ENCODE measurements around the gene RGSL1. TPM values are rescaled to one million over a fixed set of nuclear protein-coding genes. Genes with fewer than 3 reads are reported as not detected.

Gene RGSL1
- not detected for total RNA-seq
- long read RNA-seq: 0 reads

- TF ChIP-seq CTCF (IDR thresholded peaks at IDR 0.05): no peak
- no peaks in the 10 kb centered on the region for H3K9me3 ChIP-seq
- DNase-seq: no peak
- intact Hi-C loops (cut with DNase I): no loop called here
- no peak within 1 kb of the TSS for H3K27ac ChIP-seq
- no peak for ATAC-seq
- H3K27me3 ChIP-seq (ENCODE audit: low read depth): no peaks in the 10 kb centered on the region
- H3K4me1 ChIP-seq: no peaks in the 10 kb centered on the region
- no peak within 1 kb of the TSS for H3K4me3 ChIP-seq
- H3K36me3 ChIP-seq: no peaks in the 10 kb centered on the region
These were observed at the start of gene RGSL1 for GRCh38 chr1:182450087-182450486. Gene RGSL1, plus strand, starts transcription at chr1:182450146. Its CDS starts 20 bp downstream, at chr1:182450166.

GRCh38 chr1:182400567-182400966 lies 49.4 kb upstream of the RGSL1 start, which contains the start of gene TEDDM1:
Gene TEDDM1, minus strand, starts transcription at chr1:182400667. Its CDS starts 182 bp downstream, at chr1:182400485.
- H3K4me3 ChIP-seq: no peak within 1 kb of the TSS
- no peak within 1 kb of the TSS for H3K27ac ChIP-seq
- intact Hi-C loops (cut with DNase I): no loop called here
- TF ChIP-seq CTCF (IDR thresholded peaks at IDR 0.05): no peak
- peaks cover 9% of the 10 kb centered on the region for H3K4me1 ChIP-seq
- DNase-seq (no peak), ATAC-seq (no peak)
- H3K9me3 ChIP-seq: no peaks in the 10 kb centered on the region
- H3K27me3 ChIP-seq (ENCODE audit: low read depth): no peaks in the 10 kb centered on the region
- H3K36me3 ChIP-seq: no peaks in the 10 kb centered on the region

- Histone ChIP-seq H3K9me3 (no peaks in the 10 kb centered on the region), H3K36me3 (no peaks in the 10 kb centered on the region), H3K27ac (no peak overlapping the region), H3K4me3 (no peak overlapping the region), H3K27me3 (ENCODE audit: low read depth) (no peaks in the 10 kb centered on the region), H3K4me1 (no peaks in the 10 kb centered on the region)
- intact Hi-C loops (cut with DNase I): no loop called here
- no peak for DNase-seq
- no peak for ATAC-seq
- TF ChIP-seq CTCF (IDR thresholded peaks at IDR 0.05): no peak
These were observed 45.2 kb upstream of the RGSL1 start for GRCh38 chr1:182404781-182405180.

GRCh38 chr1:182405578-182405977 lies 44.4 kb upstream of the RGSL1 start:
- intact Hi-C loops (cut with DNase I): no loop called here
- H3K27ac ChIP-seq: no peak overlapping the region

GRCh38 chr1:182406012-182406411 lies 43.9 kb upstream of the RGSL1 start:
- Histone ChIP-seq H3K4me3 (no peak overlapping the region), H3K4me1 (no peaks in the 10 kb centered on the region), H3K27me3 (ENCODE audit: low read depth) (no peaks in the 10 kb centered on the region), H3K27ac (no peak overlapping the region), H3K36me3 (no peaks in the 10 kb centered on the region), H3K9me3 (no peaks in the 10 kb centered on the region)
- TF ChIP-seq CTCF (IDR thresholded peaks at IDR 0.05): no peak
- intact Hi-C loops (cut with DNase I): no loop called here
- no peak for DNase-seq
- ATAC-seq: no peak

More at GRCh38 chr1:182405578-182405977, 44.4 kb upstream of the RGSL1 start:
- DNase-seq (no peak), ATAC-seq (no peak)
- H3K27me3 ChIP-seq (ENCODE audit: low read depth): no peaks in the 10 kb centered on the region
- H3K9me3 ChIP-seq: no peaks in the 10 kb centered on the region
- TF ChIP-seq CTCF (IDR thresholded peaks at IDR 0.05): no peak
- no peaks in the 10 kb centered on the region for H3K4me1 ChIP-seq
- H3K4me3 ChIP-seq: no peak overlapping the region
- H3K36me3 ChIP-seq: no peaks in the 10 kb centered on the region

GRCh38 chr1:182407724-182408123 lies 42.2 kb upstream of the RGSL1 start:
- H3K36me3 ChIP-seq: no peaks in the 10 kb centered on the region
- intact Hi-C loops (cut with DNase I): no loop called here
- no peaks in the 10 kb centered on the region for H3K27me3 ChIP-seq (ENCODE audit: low read depth)
- no peak for ATAC-seq
- H3K4me1 ChIP-seq: no peaks in the 10 kb centered on the region
- DNase-seq: no peak
- no peak overlapping the region for H3K4me3 ChIP-seq
- no peaks in the 10 kb centered on the region for H3K9me3 ChIP-seq
- no peak for TF ChIP-seq CTCF (IDR thresholded peaks at IDR 0.05)
- no peak overlapping the region for H3K27ac ChIP-seq

All from lower lobe of right lung (tissue), 2 donors.